ENCODE measurements around the gene STX1B.

GRCh38 chr16:31020536-31020935 lies 10.1 kb upstream of the STX1B start:
- TF ChIP-seq POLR2AphosphoS5 (IDR thresholded peaks at IDR 0.05; ENCODE audit: low read depth, low read length), result no peak
- no peak for TF ChIP-seq REST (IDR thresholded peaks at IDR 0.05; ENCODE audit: insufficient read depth in 1 of 2, low read depth in 2 of 2, low read length in 2 of 2)
- TF ChIP-seq TAF1 (IDR thresholded peaks at IDR 0.05; ENCODE audit: borderline replicate concordance, insufficient read depth, low read length), result no peak
